ENCODE measurements around the gene PLXNA3.

The PLXNA3 gene

DNA sequence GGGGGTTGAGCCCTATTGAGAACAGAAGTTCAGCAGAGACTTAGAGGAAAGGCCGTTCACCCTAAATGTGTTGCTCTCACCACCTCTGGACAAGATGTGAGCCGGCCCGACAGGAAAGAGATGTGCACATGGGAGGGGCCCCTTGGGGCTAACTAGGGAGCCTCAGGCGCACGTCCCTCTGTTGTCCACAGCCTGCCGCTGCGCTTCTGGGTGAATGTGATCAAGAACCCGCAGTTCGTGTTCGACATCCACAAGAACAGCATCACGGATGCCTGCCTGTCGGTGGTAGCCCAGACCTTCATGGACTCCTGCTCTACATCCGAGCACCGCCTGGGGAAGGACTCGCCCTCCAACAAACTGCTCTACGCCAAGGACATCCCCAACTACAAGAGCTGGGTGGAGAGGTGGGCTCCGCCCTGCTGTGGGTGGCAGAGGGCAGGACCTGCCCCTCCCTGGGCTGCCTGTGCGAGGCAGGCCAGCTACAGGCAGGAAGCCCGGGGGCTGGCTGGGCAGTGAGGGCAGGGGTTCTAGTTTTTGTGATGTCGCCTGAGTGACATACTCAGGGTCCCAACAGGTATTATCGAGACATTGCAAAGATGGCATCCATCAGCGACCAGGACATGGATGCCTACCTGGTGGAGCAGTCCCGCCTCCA, 13.0 kb downstream of the PLXNA3 start:
- Histone ChIP-seq H3K36me3 (replicated peaks) (peaks cover 65% of the 10 kb centered on the region), H3K27me3 (ENCODE audit: low read depth) (no peaks in the 10 kb centered on the region), H3K4me3 (no peak overlapping the region), H3K4me1 (no peaks in the 10 kb centered on the region), H3K9me3 (no peaks in the 10 kb centered on the region)
- DNase-seq (ENCODE audit: low spot score in 2 of 2), result no peak
- in situ Hi-C loops (cut with MboI; ENCODE audit: low sequenced_read_pairs), result no loop called here

DNA sequence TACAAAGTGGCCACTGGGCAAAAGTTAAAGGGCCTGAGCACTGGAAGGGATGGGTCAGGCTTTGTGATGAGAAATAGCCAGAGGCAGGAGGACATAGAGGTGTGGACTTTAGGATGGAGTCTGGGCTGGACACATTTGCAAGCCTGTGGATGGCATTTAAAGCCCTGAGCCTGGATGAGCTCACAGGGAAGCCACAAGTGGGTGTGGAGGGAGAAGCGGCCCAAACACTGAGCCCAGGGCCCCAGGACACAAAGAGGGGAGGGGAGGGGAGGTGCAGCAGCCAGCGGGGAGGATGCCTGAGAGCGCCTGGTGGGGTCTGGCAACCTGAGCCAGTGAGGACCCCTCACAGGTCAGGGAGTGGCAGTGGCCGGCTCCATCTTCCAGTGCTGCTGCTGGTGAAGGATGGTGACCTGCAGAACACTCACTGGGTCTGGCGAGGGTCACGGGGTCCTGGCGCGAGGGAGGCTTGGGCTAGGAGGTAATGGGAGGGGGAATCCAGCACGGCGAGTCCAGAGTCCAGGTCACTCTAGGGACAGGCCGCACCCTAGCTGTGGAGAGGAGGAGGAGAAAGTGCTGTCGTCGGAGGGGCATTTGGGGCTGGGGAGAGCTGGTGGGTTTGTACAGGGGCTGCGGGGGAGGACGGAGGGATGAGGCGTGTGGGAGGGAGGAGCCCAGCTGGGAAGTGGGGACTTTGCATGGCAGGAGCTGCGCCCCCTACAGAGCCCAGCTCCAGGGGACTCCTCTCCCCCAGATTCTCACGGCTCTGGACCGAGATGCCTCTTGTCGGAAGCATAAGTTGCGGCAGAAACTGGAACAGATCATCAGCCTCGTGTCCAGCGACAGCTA, 14.0 kb downstream of the PLXNA3 start:
- Histone ChIP-seq H3K27me3 (ENCODE audit: low read depth) (no peaks in the 10 kb centered on the region), H3K4me3 (no peak overlapping the region), H3K9me3 (no peaks in the 10 kb centered on the region), H3K4me1 (no peaks in the 10 kb centered on the region), H3K36me3 (replicated peaks) (peaks cover 57% of the 10 kb centered on the region)
- in situ Hi-C loops (cut with MboI; ENCODE audit: low sequenced_read_pairs), result no loop called here
- no peak for DNase-seq (ENCODE audit: low spot score in 2 of 2)

DNA sequence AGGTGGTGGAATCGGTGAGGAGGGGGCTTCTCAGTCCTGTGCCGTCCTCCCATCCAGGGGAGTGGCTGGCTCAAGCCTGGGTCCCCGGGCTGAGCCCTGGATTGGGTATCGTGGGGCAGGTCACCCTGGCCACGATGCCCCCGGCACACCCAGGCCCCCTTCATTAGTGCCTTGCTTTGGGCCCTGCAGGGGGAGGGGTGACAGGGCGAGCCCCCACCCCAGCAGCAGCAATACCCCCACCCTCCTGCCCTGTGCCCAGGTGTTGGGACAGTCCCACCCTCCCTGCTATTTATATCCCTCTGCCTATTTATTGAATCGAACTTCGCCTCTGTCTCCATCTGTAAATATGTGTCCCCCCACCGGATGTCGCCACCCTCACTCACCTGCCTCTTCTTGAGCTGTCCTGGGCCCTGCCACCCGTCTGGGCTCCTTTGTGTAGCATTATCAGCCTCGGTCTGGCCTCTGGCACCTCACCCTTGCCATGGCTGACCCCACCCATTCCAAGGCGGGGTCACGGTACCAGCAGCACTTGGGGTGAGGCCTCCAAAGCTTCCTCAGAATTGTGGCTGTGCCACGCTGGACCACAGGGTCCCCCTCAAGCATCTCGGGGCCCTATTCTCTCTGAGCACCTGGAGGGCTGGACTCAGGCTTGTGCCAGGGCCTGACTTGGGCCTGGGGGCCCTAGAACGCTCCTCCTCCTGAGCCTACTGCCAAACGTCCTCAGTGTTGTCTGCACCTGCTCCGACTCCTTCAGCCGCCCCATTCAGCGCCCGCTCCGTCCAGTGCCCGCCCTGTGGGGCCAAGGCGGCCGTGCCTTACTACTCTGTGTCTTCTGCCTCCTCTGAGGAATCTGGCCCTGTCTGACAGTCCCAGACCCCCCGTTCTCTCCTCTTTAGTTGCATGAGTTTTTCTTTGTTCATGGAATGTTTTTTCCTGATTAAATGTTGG, 14.9 kb downstream of the PLXNA3 start:
- H3K27me3 ChIP-seq (ENCODE audit: low read depth), result no peaks in the 10 kb centered on the region
- no peak for DNase-seq (ENCODE audit: low spot score in 2 of 2)
- no peaks in the 10 kb centered on the region for H3K9me3 ChIP-seq
- H3K36me3 ChIP-seq (replicated peaks), result peaks cover 51% of the 10 kb centered on the region
- no peak overlapping the region for H3K4me3 ChIP-seq
- in situ Hi-C loops (cut with MboI; ENCODE audit: low sequenced_read_pairs), result no loop called here
- no peaks in the 10 kb centered on the region for H3K4me1 ChIP-seq

DNA sequence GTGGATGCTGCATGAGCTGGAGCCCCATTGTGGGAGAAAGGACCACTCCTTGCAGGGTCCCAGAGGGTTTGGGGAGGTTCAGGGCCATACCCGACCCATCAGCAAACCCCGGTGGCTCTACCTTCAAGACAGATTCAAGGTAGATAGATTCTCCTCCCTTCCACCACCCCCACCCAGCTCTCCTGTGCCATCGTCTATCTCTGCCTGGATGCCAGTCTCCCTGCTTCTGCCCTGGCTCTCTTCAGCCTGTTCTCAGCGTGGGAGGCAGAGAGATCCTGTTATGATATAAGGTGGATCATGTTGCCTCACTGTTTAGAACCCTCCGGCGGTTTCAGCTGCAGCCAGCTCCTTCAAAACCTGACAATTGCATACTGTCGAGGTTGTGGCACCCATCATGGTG, 15.6 kb downstream of the PLXNA3 start:
- Histone ChIP-seq H3K4me1 (peaks cover 3% of the 10 kb centered on the region), H3K4me3 (no peak overlapping the region), H3K27me3 (ENCODE audit: low read depth) (no peaks in the 10 kb centered on the region), H3K36me3 (replicated peaks) (peaks cover 44% of the 10 kb centered on the region), H3K9me3 (no peaks in the 10 kb centered on the region)
- in situ Hi-C loops (cut with MboI; ENCODE audit: low sequenced_read_pairs), result no loop called here
- no peak for DNase-seq (ENCODE audit: low spot score in 2 of 2)

DNA sequence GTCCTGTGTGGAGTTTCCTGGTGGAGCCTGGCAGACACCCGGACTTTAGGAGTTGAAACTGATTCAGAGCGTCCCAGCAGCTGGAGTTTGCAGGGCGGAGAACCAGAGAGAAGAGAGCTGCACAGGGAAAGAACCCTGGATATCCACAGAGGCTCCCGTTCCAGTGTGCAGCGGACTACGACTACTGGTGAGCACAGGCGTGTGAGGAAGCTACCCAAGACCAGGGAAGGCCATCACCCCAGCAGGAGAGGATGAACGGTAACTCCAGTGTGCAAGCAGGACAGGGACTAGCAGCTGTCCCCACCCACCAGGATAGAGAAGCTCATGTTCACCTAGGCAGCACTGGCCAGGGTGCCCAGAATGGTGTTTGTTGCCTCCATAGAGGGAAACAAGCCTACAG, 18.7 kb downstream of the PLXNA3 start:
- Histone ChIP-seq H3K9me3 (no peaks in the 10 kb centered on the region), H3K4me1 (peaks cover 12% of the 10 kb centered on the region), H3K27me3 (ENCODE audit: low read depth) (no peaks in the 10 kb centered on the region), H3K4me3 (no peak overlapping the region), H3K36me3 (replicated peaks) (peaks cover 12% of the 10 kb centered on the region)
- DNase-seq (ENCODE audit: low spot score in 2 of 2), result no peak
- in situ Hi-C loops (cut with MboI; ENCODE audit: low sequenced_read_pairs), result no loop called here

DNA sequence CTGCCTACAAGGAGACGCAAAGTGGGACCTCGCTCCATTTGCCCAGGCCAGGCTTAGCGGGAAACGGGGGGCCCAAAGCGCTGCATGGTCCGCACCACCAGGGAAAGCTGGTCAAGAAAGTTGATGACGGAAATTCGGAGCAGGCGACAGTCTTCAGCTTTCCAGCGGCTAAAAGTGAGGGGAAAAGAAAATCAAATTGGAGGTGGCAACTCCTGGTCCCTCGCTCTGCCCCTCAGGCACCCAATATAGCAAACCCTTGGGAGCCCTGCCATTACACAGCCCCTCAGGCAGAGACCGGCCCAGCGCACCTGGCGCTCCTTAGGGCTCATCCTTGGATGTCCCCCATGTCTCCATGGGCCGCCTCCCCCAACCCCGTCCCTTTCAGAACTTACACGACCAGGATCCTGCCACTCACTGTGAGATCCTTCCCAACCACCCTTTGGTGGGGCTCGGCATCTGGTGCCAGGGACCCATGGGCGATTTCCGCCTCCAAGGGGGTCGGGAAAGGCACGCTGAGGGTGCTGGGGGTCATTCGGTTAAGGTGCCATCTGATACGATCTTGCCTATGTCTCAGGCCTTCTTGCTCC, 19.9 kb downstream of the PLXNA3 start:
- Histone ChIP-seq H3K4me1 (peaks cover 12% of the 10 kb centered on the region), H3K36me3 (replicated peaks) (peaks cover 4% of the 10 kb centered on the region), H3K4me3 (peak overlapping the region; percentile 47), H3K27me3 (ENCODE audit: low read depth) (no peaks in the 10 kb centered on the region), H3K9me3 (no peaks in the 10 kb centered on the region)
- in situ Hi-C loops (cut with MboI; ENCODE audit: low sequenced_read_pairs), result no loop called here
- DNase-seq (ENCODE audit: low spot score in 2 of 2), result no peak

DNA sequence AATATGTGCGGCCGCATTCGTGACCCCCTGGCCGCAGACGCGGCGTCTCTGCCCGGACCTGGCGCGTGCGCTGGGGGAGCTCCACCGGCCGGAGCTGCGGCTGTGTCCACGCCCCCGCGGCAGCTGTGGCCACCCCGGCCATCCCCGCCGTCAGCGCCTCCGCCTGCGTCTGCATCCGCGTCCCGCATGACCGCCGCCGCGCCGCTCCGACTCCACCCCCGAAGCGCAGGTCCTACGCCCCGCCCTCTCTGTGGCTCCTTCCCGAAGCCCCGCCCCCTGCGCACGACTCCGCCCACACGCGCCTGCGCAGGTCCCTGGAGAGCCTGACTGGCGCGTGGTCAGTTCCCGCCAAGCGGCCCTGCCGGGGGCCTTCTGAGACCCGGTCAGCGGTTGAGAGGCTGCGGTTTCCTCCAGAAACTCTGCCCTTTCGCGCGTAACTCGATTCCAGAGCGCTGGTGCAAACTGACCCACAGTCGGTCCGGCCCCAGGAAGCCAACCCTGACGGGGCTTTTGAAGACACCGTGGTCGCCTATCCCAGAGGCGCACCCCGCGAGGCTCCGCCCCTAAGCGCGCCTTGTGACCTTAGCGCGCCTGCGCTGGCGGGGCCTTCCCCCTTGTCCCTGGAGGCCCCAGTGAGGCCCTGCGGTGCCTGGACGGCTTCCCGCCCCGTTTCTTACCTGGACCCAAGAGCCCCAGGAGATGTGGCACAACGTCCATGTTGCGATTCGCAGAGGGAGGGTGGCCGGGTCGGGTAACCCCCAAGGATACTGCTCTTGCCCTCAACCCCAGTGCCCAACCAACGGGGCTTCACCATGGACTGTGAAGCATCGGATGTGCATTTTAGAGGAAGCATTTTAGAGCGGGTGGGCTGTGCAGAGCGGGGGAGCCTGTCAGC, 20.9 kb downstream of the PLXNA3 start, which contains the start of gene LAGE3:
TSS of gene LAGE3 (minus strand) at position 554 of the 895 bp plus-strand sequence. CDS start at position 188, 366 bp downstream.
- in situ Hi-C loops (cut with MboI; ENCODE audit: low sequenced_read_pairs), result no loop called here
- no peaks in the 10 kb centered on the region for H3K9me3 ChIP-seq
- H3K27me3 ChIP-seq (ENCODE audit: low read depth), result no peaks in the 10 kb centered on the region
- H3K4me1 ChIP-seq, result peaks cover 12% of the 10 kb centered on the region
- H3K36me3 ChIP-seq (replicated peaks), result peaks cover 9% of the 10 kb centered on the region
- peak within 1 kb of the TSS; percentile 47 for H3K4me3 ChIP-seq
- peak; percentile 85 to 99 for DNase-seq (ENCODE audit: low spot score in 2 of 2)

DNA sequence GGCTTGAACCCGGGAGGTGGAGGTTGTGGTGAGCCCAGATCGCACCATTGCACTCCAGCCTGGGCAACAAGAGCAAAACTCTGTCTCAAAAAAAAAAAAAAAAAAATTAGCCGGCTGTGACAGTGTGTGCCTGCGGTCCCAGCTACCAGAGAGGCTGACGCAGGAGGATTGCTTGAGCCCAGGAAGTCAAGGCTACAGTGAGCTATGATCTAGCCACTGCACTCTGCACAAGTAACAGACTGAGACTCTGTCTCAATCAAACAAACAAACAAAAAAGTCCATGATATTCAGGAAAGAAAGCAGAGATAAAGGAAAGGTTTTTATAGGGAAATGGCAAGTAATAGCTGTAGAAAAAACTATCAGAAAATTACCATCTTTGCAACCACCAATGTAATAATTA, 23.1 kb downstream of the PLXNA3 start:
- Histone ChIP-seq H3K9me3 (no peaks in the 10 kb centered on the region), H3K36me3 (replicated peaks) (peaks cover 31% of the 10 kb centered on the region), H3K4me1 (peaks cover 21% of the 10 kb centered on the region), H3K27me3 (ENCODE audit: low read depth) (no peaks in the 10 kb centered on the region), H3K4me3 (no peak overlapping the region)
- no peak for DNase-seq (ENCODE audit: low spot score in 2 of 2)
- in situ Hi-C loops (cut with MboI; ENCODE audit: low sequenced_read_pairs), result no loop called here

DNA sequence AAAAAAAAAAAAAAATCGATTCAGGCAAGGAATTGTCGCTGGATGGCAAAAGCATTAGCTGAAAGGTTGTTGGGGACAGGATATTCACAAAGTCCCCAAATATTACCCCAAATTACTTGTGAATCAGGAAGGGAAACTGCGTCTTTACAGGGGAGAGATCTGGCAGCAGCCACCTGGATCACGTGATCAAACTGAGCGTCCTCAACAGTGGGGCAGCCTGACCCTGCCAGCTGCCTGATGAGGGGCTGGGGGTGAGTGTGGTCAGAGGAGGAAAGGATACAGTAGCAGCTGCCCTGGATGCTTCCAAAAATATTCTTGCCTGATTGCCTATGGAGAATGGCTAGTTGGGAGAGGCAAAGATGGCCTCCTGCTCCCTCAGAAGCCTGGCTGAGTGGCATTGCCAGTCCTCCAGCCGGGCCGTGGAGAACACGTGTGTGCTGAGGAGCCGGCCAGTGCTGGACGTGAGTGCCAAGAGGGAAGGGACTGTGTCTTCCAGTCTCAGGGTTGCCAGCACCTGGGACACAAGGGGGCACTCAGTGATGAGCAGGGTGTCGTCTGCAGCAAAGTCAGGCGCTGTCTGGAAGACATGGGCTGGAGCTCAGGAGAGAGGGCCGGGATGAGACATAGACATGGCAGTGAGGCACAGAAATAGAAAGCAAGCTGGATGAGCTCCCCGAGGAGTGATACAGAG, 24.0 kb downstream of the PLXNA3 start:
- no peaks in the 10 kb centered on the region for H3K27me3 ChIP-seq (ENCODE audit: low read depth)
- H3K4me1 ChIP-seq, result peaks cover 24% of the 10 kb centered on the region
- peaks cover 30% of the 10 kb centered on the region for H3K36me3 ChIP-seq (replicated peaks)
- no peaks in the 10 kb centered on the region for H3K9me3 ChIP-seq
- in situ Hi-C loops (cut with MboI; ENCODE audit: low sequenced_read_pairs), result no loop called here
- peak in 1 of 2 experiments; percentile 7 for DNase-seq (ENCODE audit: low spot score in 2 of 2)
- H3K4me3 ChIP-seq, result no peak overlapping the region

DNA sequence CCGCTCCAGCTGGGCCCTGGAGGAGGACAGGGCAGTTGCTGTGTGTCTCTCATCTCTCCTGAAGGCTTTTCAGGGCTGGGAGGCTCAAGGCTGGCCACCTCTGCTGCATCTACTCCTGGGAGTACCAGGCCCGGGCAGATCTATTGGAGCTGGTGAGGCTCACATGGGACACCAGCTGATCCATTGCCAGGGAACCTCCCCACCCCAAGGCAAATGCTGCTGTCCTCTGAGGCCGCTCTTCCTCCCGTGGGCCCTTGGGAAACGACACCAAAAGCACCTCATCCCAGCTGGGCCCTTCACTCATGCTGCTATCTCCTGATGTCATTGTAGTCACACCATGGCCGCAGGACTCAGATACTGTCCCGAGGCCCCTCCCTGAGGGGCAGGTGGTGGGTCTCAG, 24.7 kb downstream of the PLXNA3 start:
- in situ Hi-C loops (cut with MboI; ENCODE audit: low sequenced_read_pairs), result no loop called here
- Histone ChIP-seq H3K27me3 (ENCODE audit: low read depth) (no peaks in the 10 kb centered on the region), H3K4me1 (peaks cover 26% of the 10 kb centered on the region), H3K36me3 (replicated peaks) (peaks cover 36% of the 10 kb centered on the region), H3K4me3 (no peak overlapping the region), H3K9me3 (no peaks in the 10 kb centered on the region)
- peak in 1 of 2 experiments; percentile 6 for DNase-seq (ENCODE audit: low spot score in 2 of 2)

DNA sequence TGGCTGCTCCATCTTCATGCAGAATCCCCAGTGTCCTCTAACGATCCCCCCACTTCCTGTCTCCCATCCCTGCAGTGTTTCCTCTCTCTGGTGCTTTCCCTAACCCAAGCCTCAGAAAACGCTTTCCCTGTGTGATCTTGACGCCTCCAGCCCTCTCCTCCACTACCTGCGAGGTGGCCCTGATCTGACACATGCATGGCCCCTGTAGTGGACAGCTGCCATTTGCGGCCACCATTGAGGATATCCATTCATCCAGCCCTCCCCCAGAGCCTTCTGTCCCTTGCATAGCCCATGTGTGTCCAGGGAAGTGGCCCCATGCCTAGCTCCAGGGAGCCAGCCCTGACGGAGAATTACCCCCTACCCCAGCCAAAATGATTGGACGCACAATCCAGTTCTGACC, 25.2 kb downstream of the PLXNA3 start:
- H3K27me3 ChIP-seq (ENCODE audit: low read depth), result no peaks in the 10 kb centered on the region
- DNase-seq (ENCODE audit: low spot score in 2 of 2), result no peak
- H3K9me3 ChIP-seq, result no peaks in the 10 kb centered on the region
- in situ Hi-C loops (cut with MboI; ENCODE audit: low sequenced_read_pairs), result no loop called here
- peaks cover 42% of the 10 kb centered on the region for H3K36me3 ChIP-seq (replicated peaks)
- H3K4me3 ChIP-seq, result no peak overlapping the region
- H3K4me1 ChIP-seq, result peaks cover 23% of the 10 kb centered on the region

All from HAP-1 (cell line).